GM13977 (cell line): ENCODE data around the gene WNT7A.
"Not testable (repeated sequence)": the region's sequence is repeated elsewhere in the genome, so short reads cannot be mapped to it uniquely, and the experiment has no call there.

Experiments
- DNase-seq: peaks from one replicate; pipeline ENCODE4 v3.0.0; 2012; ENCODE audit warnings: low spot score
- CTCF ChIP-seq: IDR thresholded peaks from 2 replicates; pipeline ENCODE4 v1.5.1; 2012; ENCODE audit warnings: mild to moderate bottlenecking, control low read depth; ENCODE audit not compliant: insufficient read depth; ENCODE audit errors: extremely low read depth, missing control alignments
- in situ Hi-C: fragments of 300-500 bp; cut with MboI; formaldehyde crosslinking; loops from one replicate; pipeline ENCODE4 v1.12.0; 2022; ENCODE audit warnings: low sequenced_read_pairs, low pct_unique_long_range_greater_than_20kb, mixed read lengths, inconsistent platforms; ENCODE audit not compliant: unreplicated experiment

The WNT7A gene

GRCh38 chr3:13858768-13859520 is 20.9 kb downstream of the WNT7A start:
- no peak for DNase-seq
- in situ Hi-C loops, result no loop called here
- no peak for TF ChIP-seq CTCF

DNA sequence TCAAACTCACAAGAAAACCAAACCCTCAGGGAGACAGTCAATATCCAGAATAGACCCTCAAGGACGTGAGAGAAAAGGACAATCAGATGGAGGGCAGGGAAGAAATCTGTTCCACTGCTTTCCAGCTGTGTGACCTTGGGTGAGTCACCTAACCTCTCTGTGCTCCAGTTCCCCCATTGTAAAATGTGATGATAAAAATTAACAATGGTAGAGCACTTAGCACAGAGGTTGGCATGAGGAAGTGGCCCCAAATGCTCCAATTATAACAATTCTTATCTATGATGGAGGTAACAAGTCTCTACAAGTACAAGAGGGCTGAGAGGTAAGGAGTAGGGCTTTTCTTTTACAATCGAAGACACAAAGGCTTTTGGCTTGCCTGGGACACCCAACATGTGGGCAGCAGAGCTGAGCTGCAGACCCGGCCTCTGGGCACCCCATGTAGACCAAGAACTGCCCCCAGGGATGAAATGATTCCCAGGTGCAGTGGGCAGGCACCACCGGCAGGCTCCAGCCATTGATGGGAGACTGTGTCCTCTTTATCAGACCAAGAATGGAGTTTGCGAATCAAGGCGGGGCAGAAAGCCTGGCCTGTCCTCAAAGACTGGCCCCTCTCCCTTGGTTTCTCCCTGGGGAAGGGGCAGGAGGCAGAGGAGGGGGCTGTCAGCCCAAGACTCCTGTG is 22.0 kb downstream of the WNT7A start:
- TF ChIP-seq CTCF, result no peak
- in situ Hi-C loops, result no loop called here

DNA sequence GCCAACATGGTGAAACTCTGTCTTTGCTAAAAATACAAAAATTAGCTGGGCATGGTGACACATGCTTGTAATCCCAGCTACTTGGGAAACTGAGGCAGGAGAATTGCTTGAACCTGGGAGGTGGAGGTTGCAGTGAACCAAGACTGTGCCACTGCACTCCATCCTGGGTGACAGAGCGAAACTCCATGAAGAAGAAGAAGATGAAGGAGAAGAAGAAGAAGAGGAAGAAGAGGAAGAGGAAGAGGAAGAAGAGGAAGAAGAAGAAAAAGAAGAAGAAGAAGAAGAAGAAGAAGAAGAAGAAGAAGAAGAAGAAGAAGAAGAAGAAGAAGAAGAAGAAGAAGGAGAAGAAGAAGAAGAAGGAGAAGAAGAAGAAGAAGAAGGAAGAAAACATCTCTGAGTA is 23.2 kb downstream of the WNT7A start:
- in situ Hi-C loops, DNase-seq: not testable (repeated sequence)

More for the DNA sequence above, 22.0 kb downstream of the WNT7A start:
- no peak for DNase-seq

DNA sequence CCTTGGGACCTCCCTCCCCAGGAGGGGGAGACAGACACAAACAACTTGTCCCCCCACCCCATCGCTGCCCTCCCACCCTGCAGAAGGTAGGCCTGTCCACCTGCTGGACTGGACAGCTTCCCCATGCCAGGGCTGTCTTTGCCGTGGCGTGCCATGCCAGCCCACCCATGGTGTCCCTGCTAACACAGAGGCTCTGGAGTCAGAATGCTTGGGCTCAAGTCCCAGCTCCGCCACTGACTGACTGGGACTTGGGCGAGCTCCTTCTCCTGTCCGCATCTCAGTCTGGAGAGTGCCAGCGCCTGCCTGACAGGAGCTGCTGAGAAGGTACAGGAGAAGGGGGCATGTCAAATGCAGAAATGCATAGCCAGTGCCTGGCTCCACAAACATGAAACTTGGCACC is 23.9 kb downstream of the WNT7A start:
- TF ChIP-seq CTCF, result no peak
- no peak for DNase-seq
- in situ Hi-C loops, result no loop called here

DNA sequence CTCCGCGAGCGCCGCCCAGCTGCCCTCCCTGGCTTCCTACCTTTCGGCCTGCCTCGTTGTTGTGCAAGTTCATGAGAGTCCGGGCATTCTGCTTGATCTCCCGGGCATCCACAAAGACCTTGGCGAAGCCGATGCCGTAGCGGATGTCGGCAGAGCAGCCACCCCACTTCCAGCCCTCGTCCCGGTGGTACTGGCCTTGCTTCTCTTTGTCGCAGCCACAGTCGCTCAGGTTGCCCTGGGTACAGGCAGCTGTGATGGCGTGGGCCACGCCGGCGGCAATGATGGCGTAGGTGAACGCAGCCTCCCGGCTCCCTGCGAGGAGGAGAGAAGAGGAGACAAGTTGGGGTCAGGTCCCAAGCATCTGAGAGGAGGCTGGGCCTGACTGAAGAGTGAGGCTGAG is 25.4 kb downstream of the WNT7A start:
- in situ Hi-C loops, result no loop called here
- no peak for DNase-seq

DNA sequence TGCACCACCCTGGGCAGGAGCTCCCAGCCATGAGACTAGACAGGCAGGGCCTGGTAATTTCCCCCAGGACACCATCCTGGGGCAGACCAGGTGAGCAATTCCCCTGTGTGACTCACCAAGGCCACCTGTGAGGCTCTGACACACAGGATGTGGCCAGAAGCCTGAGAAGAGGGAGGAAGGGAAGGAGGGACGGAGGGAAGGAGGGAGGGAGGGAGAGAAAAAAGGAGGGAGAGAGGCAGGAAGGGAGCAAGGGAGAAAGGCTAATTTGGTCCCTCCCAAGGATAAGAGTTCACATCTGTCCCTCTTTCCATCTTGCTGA is 25.9 kb downstream of the WNT7A start:
- no peak for DNase-seq
- TF ChIP-seq CTCF, result no peak
- in situ Hi-C loops, result no loop called here

More for the DNA sequence above, 25.4 kb downstream of the WNT7A start:
- no peak for TF ChIP-seq CTCF

DNA sequence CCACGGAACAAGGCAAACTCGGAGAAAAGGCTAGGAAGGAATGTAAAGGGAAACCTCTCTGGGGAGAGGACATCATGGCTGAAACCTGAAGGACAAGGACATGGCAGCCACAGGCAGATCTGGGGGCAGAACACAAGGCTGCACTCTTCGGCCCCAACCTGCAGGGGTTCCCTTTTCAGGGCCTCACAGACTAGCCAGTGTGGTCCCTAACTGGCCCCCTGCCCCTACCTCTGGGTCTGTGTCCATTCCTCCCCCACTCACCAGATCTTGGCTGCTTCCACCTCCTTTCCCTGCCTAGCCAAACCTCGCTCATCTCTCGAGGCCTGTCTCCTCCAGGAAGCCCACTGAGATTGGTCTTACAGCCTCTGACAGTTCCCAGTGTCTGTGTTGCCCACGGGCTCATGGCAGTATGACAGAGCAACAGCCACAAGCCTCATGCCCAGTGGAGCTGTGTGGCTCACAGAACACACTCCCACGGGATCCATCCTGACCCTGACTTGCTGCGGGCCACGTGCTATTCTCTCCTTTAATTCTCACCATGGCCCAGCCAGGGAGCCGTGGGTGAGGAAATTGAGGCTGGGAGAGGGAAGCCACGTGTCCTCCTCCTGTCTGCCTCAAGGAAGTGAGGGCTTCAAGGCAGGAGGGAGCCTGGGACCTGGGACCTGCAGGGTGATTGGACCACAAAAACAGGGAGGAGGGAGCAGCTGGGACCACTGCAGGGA is 26.5 kb downstream of the WNT7A start:
- no peak for TF ChIP-seq CTCF
- in situ Hi-C loops, result no loop called here
- no peak for DNase-seq
